A549 (cell line): Measurements from ENCODE around the gene LYPD3.

Source experiments
- CTCF ChIP-seq: fragments of >200 bp; sonication (Bioruptor Twin); formaldehyde crosslinking; IDR thresholded peaks from 3 replicates; pipeline ENCODE4 v1.5.1; 2016
- MYC ChIP-seq: IDR thresholded peaks from 2 replicates; pipeline ENCODE4 v1.6.1; 2012; ENCODE audit warnings: mild to moderate bottlenecking, inconsistent platforms, low read length, improper control_type of control experiment, borderline replicate concordance

DNA sequence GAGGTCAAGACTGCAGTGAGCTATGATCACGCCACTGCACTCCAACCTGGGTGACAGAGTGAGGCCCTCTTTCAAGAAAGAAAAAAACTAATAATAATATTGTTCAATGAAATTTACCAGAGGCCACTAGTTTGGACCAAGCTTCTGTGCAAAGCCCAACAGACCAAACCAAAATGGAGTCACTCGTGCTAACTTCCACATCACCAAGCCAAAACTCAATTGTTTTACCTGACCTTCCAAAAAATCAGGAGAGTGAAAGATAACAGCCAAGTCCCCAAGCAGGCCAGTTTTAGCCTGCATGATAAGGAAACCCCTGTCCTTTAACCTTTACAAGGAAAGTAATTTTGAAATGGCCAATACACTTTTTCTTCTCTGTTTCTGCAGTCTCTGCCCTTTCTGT is 20.0 kb downstream of the LYPD3 start:
- TF ChIP-seq CTCF, result no peak
- no peak for TF ChIP-seq MYC
